HG03571 (cell line): Measurements from ENCODE around the gene CYYR1.

Experiments used
- ATAC-seq: cut with Tn5 transposase; IDR thresholded peaks from one replicate; pipeline ENCODE4 v1.9.1; 2021; ENCODE audit not compliant: unreplicated experiment

Gene CYYR1

DNA sequence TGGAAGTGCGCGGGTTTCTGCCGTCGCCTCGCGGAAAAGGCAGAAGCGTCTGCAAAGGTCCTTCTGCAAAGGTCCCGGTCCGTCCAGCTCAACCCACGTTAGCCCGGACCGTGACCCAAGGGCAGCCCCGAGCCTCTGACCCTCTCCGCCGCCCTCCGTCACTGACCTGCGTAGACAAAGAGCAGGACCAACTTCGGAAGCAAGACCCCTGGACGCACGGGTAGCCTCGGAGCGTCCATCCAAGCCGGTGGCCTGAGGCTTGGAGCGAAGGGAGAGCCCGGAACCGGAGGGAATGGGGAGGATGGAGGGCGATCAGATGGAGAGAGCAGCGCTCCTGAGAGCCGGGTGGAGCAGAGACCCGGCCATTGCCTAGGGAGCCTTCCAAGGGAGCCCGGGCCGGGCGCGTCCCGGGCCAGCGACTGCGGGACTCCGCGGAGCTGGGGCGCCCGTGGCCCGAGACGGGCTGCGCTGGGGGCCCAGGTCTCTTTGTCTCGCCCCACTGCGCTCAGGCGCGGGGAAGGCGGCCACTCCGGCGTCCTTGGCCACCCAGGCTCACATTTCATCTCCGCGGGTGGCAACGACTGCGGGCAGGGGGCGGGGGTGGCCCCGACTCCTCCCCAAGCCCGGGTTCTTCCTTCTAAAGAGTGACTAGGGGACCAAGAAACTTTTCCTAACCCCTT lies at the start of gene CYYR1:
Gene CYYR1 (minus strand): TSS at position 585 of the 680 bp plus-strand sequence. CDS start 346 bp downstream, at position 239.
- ATAC-seq, result no peak

DNA sequence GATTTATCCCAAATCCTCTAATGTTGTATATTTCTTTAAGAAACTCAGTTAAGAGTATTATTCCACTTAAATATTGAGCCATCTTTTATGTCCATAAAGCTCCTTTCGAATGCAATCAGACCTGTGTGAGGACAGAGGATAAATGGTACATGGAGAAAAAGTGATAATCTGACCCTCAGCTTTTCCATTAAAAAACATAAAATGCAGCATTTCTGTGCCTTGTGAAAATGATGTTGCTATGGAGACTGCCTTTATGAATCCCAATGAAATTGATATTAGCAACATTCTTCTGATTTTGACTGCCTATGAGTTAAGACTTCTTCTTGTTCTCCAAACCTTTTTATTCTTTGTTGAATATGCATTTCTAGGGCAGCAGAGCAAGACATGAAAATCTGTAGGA lies 44.1 kb upstream of the CYYR1 start:
- no peak for ATAC-seq

DNA sequence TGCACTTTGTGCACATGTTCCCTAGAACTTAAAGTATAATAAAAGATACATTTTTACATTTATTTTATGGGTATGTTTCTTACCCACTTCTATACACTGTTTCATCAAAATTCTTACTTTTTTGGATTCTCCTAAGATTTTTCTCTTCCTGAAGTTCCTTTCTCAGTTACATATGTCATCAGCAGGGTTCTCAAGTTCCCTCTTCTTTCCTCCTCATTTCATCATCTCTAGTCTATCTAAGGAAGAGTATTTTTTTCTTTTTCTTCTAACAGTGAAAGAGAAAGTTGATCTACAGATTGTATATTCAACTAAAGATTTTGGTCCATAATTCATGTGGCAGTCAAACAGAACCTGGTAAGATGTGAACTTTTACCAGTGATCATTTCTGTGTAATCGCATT lies 41.2 kb upstream of the CYYR1 start:
- no peak for ATAC-seq

DNA sequence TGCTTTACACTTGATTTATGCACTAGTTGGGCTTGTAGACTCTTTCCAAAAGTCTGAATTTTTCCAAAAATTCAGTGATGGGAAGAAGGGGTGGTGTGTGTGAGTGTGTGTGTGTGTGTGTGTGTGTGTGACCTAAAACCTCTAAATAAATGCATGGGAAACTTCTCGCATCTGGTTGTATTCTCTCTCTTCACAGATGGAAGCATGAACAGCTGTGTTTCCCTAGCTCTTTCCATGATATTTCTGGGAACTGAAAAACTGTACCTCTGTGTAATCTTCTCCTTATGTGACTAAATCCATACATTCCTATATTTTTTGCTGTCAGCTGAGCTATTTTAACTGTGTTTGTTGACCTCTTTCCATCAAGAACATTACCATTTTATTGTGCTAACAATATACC lies 26.2 kb upstream of the CYYR1 start:
- no peak for ATAC-seq

DNA sequence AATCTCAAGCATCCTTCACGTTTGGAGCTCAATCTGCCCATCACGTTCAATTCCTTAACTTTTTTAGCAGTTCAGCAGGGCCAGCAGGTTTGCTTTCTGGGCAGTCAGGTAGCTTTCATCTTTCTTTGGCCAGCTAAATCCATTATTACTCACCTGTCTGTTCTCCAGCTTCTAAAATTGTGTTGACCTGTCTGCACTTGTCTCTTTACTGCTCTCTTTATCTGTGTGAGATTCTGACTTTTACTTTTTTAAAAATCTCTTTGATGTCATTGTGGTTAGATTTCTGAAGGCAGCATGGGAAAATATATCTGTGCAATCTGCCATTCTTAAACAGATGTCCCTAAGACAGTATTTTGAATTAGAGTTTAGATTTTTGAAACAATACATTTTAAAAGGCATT lies 24.9 kb upstream of the CYYR1 start:
- ATAC-seq, result no peak

- ATAC-seq, result no peak
Observed at GRCh38 chr21:26597031-26597430, 23.9 kb upstream of the CYYR1 start.

- ATAC-seq, result no peak
Observed at GRCh38 chr21:26595971-26596370, 22.9 kb upstream of the CYYR1 start.

DNA sequence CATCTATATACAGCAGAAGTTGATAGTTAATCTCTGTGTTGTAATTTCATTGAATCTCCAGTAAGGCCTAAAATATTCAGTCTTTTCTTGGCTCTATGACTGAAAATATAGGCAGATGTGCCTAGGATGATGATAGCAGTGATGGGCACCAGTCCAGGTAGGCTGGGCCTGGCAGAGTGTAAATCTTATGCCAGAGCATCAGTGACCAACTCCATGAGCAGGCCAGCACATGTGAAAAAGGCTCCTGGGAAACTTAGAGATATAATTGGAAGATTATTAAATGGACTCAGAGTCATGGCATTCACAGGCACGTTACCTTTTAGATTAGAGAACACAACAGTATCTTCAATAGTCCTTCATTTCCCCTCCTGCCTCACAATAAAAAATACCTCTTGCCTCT lies 20.7 kb upstream of the CYYR1 start:
- ATAC-seq, result no peak

DNA sequence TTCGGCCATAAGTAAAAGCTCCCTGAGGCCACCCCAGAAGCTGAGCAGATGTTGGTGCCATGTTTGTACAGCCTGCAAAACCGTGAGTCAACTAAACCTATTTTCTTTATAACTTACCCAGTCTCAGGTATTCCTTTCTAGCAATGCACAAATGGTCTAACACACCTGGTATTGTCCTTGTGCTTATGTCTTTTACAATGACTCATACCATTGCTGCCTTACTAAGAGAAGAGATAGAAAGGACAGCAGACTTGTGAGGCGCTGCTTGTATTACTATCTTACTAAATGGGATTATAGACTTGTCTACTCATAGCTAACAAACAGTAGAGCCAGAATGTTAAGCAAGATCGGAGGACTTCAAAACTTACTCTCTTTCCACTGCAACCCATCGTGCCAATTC lies 18.5 kb upstream of the CYYR1 start:
- ATAC-seq, result no peak

- no peak for ATAC-seq
Observed at GRCh38 chr21:26588446-26588845, 15.4 kb upstream of the CYYR1 start.

GRCh38 chr21:26587736-26588201 lies 14.7 kb upstream of the CYYR1 start:
- no peak for ATAC-seq

- ATAC-seq, result no peak
Observed at GRCh38 chr21:26583769-26584168, 10.7 kb upstream of the CYYR1 start.

DNA sequence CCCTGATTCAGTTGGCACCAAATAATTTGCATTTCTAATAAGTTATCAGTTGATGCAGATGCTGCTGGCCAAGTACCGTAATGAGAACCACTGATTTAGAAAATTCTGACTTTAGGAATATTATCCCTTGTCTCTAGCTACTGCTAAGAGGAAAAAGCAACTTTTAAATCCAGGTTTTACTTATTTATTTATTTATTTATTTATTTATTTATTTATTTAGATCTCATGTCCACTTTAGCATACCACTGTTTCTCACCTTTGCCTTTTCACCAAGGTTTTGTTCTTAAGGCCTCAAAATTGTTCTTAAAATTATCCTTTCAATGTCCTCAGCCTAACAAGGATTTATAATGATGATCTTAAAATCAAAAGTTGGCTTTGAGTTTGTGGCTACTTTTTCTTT lies 8.7 kb upstream of the CYYR1 start:
- no peak for ATAC-seq

DNA sequence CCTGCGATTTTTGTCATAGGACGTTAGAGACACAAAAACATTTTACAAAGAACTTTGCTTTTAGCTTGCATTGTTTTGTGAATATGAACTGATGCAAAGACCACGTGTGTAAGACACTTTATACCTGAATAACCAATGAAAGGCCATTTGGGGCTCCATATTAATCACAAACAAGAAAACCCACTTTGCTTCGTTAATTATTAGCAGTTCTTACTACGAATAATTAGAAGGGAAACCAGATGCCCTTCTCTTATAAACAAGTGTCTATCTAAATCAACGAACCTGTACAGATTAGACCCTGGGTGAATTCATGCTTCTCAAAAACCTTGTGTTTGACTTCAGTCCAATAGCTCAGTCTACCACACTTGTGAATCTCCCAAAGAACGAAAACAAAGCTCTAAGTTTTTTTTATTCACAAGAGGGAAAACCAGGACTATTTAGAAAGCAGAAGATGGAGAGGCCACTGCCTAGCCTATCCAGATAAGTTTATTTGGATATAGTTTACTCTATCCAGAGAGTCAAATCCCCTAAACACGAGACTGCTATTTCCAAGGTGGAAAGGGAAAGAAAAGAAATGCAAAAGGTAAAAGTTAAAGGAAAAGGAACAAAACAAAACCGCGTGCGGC lies 897 bp downstream of the CYYR1 start:
- ATAC-seq, result no peak

DNA sequence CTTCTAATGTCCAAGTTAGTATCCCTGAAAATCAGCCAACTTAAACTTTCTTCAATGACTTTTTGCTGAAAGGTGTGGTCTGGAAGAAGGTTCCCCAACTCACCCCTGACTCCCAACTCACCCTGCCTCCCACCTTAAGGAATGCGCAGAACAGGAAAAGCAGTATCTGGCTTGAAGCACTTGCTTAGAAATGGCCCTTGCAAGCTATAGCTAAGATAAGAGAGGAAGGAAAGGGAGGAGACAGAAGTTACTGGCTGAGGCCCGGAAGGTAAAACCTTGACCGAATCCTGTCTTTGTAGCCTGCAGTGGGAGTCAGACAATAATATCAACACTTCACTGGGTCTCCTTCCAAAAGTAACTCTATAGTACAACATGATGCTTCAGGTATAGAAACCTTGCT lies 2.9 kb downstream of the CYYR1 start:
- ATAC-seq, result no peak

- no peak for ATAC-seq
Observed at GRCh38 chr21:26565546-26565945, 7.5 kb downstream of the CYYR1 start.

GRCh38 chr21:26565111-26565510 lies 8.0 kb downstream of the CYYR1 start:
- no peak for ATAC-seq

GRCh38 chr21:26563856-26564503 lies 9.1 kb downstream of the CYYR1 start:
- ATAC-seq, result no peak

DNA sequence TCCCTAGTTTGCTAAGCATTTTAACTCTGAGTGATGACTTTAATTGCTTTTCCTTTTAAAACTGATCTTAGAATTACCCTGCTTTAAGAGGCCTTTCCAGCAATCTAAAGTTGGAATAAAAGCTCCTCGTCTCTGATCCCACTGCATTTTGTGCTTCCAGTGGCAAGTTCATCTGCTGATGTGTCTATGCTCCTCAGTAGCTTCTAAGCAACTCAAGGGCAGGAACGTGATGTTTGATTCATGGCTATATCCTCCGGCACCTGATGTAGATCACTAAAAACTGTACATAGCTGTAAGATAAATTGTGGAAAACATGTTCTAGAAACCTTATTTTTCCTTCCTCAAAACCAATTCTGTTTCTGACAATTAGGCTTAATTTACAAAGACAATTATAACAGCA lies 12.5 kb downstream of the CYYR1 start:
- no peak for ATAC-seq

- no peak for ATAC-seq
Observed at GRCh38 chr21:26559099-26559498, 14.0 kb downstream of the CYYR1 start.

GRCh38 chr21:26557106-26557505 lies 16.0 kb downstream of the CYYR1 start:
- ATAC-seq, result no peak

GRCh38 chr21:26555540-26556146 lies 17.4 kb downstream of the CYYR1 start:
- ATAC-seq, result no peak
